CD4-positive, alpha-beta T cell treated with Interleukin-17A for 1 hour (primary cell): ENCODE measurements around the gene CBX3.
"Not testable (repeated sequence)": the region's sequence is repeated elsewhere in the genome, so short reads cannot be mapped to it uniquely, and the experiment has no call there.

Experiments used
- DNase-seq: peaks from one replicate; pipeline ENCODE4 v3.0.0-alpha.2; 2020

Gene CBX3

GRCh38 chr7:26171601-26172000 lies 29.9 kb upstream of the CBX3 start:
- DNase-seq, result no peak

DNA sequence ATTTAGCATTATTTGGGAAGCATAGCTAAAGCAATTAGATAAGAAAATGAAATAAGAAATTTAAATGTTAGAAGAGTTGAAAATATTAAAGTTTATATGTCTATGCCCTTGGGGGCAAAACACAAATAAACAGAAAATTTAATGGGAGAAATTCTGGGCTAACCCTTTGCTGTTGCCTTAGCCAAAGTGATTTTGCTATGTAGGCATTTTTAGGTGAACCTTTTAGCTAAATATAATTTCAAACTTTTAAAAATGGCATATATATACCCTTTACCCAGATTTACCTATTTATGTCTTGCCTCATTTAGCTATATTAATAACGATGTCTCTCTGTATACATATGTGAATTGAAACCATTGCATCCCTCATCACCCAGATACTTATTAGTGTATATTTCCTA lies 29.5 kb upstream of the CBX3 start:
- no peak for DNase-seq

- not testable (repeated sequence) for DNase-seq
Measured at GRCh38 chr7:26175903-26176302, 25.6 kb upstream of the CBX3 start.

- not testable (repeated sequence) for DNase-seq
Measured at GRCh38 chr7:26176696-26177095, 24.8 kb upstream of the CBX3 start.

- not testable (repeated sequence) for DNase-seq
Measured at GRCh38 chr7:26177269-26177668, 24.3 kb upstream of the CBX3 start.

DNA sequence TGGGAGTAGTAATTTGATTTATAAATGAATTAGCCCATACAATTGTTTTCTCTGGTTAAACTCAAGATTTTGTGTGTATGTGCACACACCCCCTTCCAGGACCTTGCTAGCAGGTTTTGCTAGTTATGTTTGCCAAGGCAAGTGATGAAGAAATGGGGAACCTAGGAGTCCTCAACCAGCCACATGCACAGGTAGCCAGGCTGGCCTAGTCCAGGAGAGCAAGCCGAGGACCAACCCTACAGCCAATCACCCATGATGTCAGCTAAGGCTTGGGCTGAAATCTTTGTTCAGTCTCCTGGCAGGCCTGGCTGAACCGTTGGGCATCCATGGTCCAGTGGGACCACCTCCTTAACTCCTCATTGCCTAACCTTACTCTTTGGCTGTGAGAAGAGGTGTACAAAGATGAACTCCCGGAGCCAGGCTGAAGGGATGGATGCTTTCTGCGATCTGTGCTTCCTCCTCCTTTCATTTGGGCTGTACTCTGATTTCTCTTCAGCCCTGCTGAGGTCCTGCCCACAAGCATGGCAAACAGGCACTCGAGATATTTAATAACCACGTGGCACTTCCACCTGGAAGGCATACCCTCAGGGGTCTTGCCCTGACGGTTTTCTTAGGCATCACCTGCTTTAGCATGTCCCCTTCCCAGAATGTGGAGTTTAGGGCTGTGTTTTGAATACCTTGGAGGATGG lies 23.1 kb upstream of the CBX3 start:
- peak; percentile 39 for DNase-seq

DNA sequence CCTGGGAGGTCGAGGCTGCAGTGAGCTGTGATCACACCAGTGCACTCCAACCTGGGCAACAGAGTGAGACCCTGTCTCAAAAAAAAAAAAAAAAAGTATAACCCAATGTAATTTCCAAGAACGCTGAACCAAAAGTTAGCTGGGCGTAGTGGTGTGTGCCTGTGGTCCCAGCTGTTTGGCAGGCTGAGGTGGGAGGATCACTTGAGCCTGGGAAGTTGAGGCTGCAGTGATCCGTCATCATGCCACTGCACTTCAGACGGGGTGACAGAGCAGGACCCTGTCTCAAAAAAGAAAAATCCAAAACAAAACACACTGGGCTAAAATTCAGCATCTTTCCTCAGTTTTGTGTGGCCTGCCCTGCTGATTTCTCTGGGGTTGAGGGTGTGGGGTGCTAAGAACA lies 22.1 kb upstream of the CBX3 start:
- DNase-seq, result no peak

DNA sequence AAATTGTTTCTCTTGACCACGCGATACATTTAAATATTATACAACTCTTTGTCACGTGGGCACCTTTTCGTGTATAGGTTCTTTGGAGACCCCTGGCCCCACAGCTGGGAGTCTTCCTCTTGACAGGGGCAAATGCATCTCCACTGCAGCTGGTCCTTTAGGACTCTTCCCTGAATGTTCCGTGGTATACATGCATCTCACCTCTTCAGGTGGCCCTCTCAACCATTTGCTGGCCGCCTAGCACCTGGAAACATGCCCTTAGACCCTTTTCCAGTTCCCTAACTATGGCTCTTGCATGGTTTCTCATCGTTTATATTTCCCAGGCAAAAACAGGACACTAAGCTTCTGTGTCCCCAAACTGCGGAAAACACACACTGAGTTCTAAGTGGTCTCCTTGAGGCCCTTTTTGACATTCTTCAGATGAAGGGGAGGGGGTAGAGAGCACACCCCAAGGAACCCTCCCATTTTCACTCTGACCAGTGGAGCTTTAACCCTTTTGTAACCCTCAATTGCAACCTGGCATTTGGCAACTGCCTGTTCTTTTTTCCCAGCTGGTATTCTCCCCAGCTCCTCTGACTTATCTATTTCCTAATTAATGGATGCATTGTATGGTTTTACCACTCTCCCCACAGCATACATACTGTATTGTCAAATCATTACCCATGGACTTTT lies 21.6 kb upstream of the CBX3 start:
- DNase-seq, result peak; percentile 33

- DNase-seq, result peak; percentile 30
Measured at GRCh38 chr7:26180792-26181198, 20.8 kb upstream of the CBX3 start.

- DNase-seq, result no peak
Measured at GRCh38 chr7:26181474-26182227, 19.9 kb upstream of the CBX3 start.

GRCh38 chr7:26182283-26182682 lies 19.3 kb upstream of the CBX3 start:
- peak; percentile 49 for DNase-seq

- peak; percentile 48 for DNase-seq
Measured at GRCh38 chr7:26182706-26183105, 18.8 kb upstream of the CBX3 start.

DNA sequence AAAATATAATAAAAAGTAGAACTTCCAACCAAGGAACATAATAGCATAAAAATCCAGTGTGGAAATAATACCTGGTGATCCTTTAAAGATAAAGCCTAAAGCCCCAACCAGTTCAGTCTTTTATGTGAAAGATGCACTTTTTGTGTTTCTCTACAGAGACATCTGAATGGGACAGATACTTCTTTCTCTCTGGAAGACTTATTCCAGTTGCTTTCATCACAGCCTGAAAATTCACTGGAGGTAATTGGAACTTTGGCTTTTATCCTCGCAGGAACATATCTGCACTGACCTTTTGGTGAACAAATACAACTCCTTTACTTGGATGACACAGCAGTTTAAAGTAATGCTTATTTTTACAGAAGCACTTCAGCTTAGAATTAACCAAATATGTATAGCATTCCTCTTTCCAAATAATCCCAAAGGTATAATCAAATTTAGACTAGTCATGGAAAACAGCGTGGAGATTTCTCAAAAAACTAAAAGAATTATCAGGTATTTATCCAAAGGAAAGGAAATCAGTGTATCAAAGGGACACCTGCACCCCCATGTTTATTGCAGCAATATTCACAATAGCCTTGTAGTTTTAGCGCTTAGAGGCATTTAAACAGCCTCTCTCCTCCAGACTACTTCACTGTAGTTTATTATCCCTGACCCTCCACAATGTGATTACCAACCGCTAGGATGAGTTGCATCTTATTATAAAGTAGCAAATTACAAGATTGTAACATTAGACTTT lies 17.8 kb upstream of the CBX3 start:
- DNase-seq, result peak; percentile 52

DNA sequence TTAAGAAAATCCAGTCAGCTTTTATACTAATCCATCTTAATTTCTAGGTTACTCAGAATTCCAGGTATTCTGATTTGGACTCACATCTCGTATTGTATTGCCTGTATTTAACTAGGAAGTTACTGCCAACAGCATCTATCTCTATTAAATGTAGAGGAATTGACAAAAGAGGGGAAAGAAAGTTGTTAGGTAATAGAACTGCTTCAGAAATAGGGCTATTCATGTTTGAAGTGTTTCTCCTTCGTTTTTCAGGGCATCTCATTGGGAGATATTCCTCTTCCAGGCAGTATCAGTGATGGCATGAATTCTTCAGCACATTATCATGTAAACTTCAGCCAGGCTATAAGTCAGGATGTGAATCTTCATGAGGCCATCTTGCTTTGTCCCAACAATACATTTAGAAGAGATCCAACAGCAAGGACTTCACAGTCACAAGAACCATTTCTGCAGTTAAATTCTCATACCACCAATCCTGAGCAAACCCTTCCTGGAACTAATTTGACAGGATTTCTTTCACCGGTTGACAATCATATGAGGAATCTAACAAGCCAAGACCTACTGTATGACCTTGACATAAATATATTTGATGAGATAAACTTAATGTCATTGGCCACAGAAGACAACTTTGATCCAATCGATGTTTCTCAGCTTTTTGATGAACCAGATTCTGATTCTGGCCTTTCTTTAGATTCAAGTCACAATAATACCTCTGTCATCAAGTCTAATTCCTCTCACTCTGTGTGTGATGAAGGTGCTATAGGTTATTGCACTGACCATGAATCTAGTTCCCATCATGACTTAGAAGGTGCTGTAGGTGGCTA lies 17.1 kb upstream of the CBX3 start:
- peak; percentile 61 for DNase-seq

DNA sequence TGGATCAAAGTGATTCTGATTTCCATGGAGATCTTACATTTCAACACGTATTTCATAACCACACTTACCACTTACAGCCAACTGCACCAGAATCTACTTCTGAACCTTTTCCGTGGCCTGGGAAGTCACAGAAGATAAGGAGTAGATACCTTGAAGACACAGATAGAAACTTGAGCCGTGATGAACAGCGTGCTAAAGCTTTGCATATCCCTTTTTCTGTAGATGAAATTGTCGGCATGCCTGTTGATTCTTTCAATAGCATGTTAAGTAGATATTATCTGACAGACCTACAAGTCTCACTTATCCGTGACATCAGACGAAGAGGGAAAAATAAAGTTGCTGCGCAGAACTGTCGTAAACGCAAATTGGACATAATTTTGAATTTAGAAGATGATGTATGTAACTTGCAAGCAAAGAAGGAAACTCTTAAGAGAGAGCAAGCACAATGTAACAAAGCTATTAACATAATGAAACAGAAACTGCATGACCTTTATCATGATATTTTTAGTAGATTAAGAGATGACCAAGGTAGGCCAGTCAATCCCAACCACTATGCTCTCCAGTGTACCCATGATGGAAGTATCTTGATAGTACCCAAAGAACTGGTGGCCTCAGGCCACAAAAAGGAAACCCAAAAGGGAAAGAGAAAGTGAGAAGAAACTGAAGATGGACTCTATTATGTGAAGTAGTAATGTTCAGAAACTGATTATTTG lies 16.3 kb upstream of the CBX3 start:
- DNase-seq, result peak; percentile 62

DNA sequence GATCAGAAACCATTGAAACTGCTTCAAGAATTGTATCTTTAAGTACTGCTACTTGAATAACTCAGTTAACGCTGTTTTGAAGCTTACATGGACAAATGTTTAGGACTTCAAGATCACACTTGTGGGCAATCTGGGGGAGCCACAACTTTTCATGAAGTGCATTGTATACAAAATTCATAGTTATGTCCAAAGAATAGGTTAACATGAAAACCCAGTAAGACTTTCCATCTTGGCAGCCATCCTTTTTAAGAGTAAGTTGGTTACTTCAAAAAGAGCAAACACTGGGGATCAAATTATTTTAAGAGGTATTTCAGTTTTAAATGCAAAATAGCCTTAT lies 15.7 kb upstream of the CBX3 start:
- no peak for DNase-seq

DNA sequence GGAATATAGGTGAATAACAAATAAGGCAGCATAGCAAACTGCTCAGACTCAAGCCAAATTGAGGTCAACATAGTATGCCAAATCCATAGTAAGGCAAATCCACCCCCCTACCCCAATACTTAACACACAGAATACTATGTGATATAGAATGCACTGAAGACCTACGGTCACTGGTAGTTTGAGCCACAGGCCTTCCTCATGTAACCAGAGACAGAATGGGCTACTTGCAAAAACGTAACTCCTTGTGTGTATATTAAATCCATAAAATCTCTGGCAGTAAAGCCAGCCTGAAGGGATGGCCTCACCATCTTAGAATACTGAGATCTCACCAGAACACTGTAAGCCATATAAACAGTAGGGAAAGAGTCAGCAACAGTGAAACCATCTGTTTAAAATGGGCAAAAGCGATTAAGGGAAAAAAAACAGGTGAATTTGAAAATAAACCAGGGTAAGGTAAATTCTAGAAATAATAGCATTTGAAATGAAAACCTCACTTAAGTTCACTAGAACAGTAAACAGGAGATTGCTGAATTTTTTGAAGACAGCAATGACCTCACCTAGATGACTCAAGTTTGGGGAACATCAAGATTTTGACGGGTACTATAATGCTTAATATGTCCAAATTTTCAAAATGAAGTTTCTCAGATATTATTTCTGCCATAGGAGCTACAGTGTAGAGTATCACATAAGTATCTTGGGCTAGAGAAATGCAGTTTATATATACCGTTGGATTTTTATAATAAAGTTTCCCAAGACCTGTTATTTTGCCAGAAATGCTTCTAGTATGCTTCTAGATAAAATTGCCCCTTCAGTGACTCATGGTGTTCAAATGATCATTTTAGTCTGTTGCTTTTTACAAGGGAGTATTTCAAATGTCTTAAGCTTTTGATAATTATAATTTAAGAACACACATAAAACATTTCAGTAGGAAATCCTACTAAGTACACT lies 14.9 kb upstream of the CBX3 start:
- DNase-seq, result peak; percentile 46

- DNase-seq, result peak; percentile 63
Measured at GRCh38 chr7:26187380-26188205, 14.0 kb upstream of the CBX3 start.

GRCh38 chr7:26188206-26188956 lies 13.2 kb upstream of the CBX3 start:
- DNase-seq, result peak; percentile 57
